ENCODE data around the gene PNMA6A. TPM values are rescaled to one million over a fixed set of nuclear protein-coding genes. Genes with fewer than 3 reads are reported as not detected.
A peak's percentile ranks its signal among the peaks of the same experiment; 100 is the strongest.

PNMA6A gene
- total RNA-seq, 1 donor from 2014 or later, result 2.0 TPM

DNA sequence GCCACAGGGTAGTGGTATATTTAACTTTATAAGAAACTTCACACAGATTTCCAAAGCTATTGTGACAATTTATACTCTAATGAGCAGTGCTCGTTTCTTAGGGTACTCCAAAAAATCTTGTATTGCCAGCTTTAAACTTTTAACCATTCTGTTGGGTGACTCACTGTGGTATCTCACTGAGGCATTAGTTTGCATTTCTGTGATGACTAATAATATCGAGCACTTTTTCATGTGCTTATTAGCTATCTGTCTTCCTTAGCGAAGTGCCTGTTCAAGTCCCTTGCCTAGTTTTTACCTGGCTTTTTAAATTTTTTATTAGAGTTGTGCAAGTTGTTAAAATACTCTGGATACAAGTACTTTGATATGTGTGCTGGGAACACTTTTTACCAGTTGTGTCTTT lies 10.5 kb upstream of the PNMA6A start:
- no peak overlapping the region for H3K27ac Mint-ChIP-seq (ENCODE audit: unreplicated experiment)
- no peaks in the 10 kb centered on the region for H3K27me3 ChIP-seq (ENCODE audit: insufficient read depth, low read length)
- no peak overlapping the region for H3K27ac ChIP-seq (ENCODE audit: low read depth, low read length)
- DNase-seq (ENCODE audit: low read depth), result peak; percentile 50
- peak overlapping the region; percentile 11 for H3K4me2 ChIP-seq (ENCODE audit: low read length)
- peak; percentile 84 for FAIRE-seq
- H3K9me3 Mint-ChIP-seq (ENCODE audit: unreplicated experiment), result no peaks in the 10 kb centered on the region
- H3K4me1 ChIP-seq (ENCODE audit: insufficient read depth, low read length), result no peaks in the 10 kb centered on the region
- no peak overlapping the region for H3K9ac ChIP-seq (ENCODE audit: low read length)
- H3K36me3 Mint-ChIP-seq (ENCODE audit: low read depth, unreplicated experiment), result no peaks in the 10 kb centered on the region
- no peak overlapping the region for H3K4me3 Mint-ChIP-seq (ENCODE audit: unreplicated experiment)
- no peak overlapping the region for H3K4me3 ChIP-seq (ENCODE audit: insufficient read depth, low read depth, low read length)
- H3K9me3 ChIP-seq (ENCODE audit: insufficient read depth, low read depth, low read length), result no peaks in the 10 kb centered on the region
- no peak overlapping the region for H2AFZ ChIP-seq (ENCODE audit: low read depth, low read length)
- no peaks in the 10 kb centered on the region for H3K4me1 Mint-ChIP-seq (ENCODE audit: low read depth, unreplicated experiment)
- no peaks in the 10 kb centered on the region for H4K20me1 ChIP-seq (ENCODE audit: insufficient read depth, low read length)
- peaks cover 9% of the 10 kb centered on the region for H3K27me3 Mint-ChIP-seq (ENCODE audit: low read depth, unreplicated experiment)
- H3K36me3 ChIP-seq (ENCODE audit: insufficient read depth, low read length), result no peaks in the 10 kb centered on the region
- no peaks in the 10 kb centered on the region for H3K79me2 ChIP-seq (ENCODE audit: insufficient read depth, low read length)
- TF ChIP-seq, protein P1, sequence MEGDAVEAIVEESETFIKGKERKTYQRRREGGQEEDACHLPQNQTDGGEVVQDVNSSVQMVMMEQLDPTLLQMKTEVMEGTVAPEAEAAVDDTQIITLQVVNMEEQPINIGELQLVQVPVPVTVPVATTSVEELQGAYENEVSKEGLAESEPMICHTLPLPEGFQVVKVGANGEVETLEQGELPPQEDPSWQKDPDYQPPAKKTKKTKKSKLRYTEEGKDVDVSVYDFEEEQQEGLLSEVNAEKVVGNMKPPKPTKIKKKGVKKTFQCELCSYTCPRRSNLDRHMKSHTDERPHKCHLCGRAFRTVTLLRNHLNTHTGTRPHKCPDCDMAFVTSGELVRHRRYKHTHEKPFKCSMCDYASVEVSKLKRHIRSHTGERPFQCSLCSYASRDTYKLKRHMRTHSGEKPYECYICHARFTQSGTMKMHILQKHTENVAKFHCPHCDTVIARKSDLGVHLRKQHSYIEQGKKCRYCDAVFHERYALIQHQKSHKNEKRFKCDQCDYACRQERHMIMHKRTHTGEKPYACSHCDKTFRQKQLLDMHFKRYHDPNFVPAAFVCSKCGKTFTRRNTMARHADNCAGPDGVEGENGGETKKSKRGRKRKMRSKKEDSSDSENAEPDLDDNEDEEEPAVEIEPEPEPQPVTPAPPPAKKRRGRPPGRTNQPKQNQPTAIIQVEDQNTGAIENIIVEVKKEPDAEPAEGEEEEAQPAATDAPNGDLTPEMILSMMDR (IDR thresholded peaks at IDR 0.05; ENCODE audit: insufficient read depth, low read depth, low read length), result no peak
- no peak for TF ChIP-seq EZH2 (IDR thresholded peaks at IDR 0.05; ENCODE audit: insufficient read depth, low read length)

GRCh38 chrX:153063315-153063714 lies 8.9 kb upstream of the PNMA6A start:
- no peaks in the 10 kb centered on the region for H4K20me1 ChIP-seq (ENCODE audit: insufficient read depth, low read length)
- FAIRE-seq, result peak; percentile 99
- no peaks in the 10 kb centered on the region for H3K79me2 ChIP-seq (ENCODE audit: insufficient read depth, low read length)
- H3K27me3 ChIP-seq (ENCODE audit: insufficient read depth, low read length), result no peaks in the 10 kb centered on the region
- H3K36me3 ChIP-seq (ENCODE audit: insufficient read depth, low read length), result no peaks in the 10 kb centered on the region
- Mint-ChIP-seq H3K36me3 (ENCODE audit: low read depth, unreplicated experiment) (no peaks in the 10 kb centered on the region), H3K27ac (ENCODE audit: unreplicated experiment) (no peak overlapping the region), H3K4me3 (ENCODE audit: unreplicated experiment) (no peak overlapping the region), H3K27me3 (ENCODE audit: low read depth, unreplicated experiment) (no peaks in the 10 kb centered on the region), H3K4me1 (ENCODE audit: low read depth, unreplicated experiment) (no peaks in the 10 kb centered on the region), H3K9me3 (ENCODE audit: unreplicated experiment) (no peaks in the 10 kb centered on the region)
- no peaks in the 10 kb centered on the region for H3K4me1 ChIP-seq (ENCODE audit: insufficient read depth, low read length)
- H3K9me3 ChIP-seq (ENCODE audit: insufficient read depth, low read depth, low read length), result no peaks in the 10 kb centered on the region
- H3K9ac ChIP-seq (ENCODE audit: low read length), result no peak overlapping the region
- no peak for TF ChIP-seq EZH2 (IDR thresholded peaks at IDR 0.05; ENCODE audit: insufficient read depth, low read length)
- TF ChIP-seq, protein P1 (IDR thresholded peaks at IDR 0.05; ENCODE audit: insufficient read depth, low read depth, low read length), result no peak
- no peak overlapping the region for H2AFZ ChIP-seq (ENCODE audit: low read depth, low read length)
- H3K4me3 ChIP-seq (ENCODE audit: insufficient read depth, low read depth, low read length), result no peak overlapping the region
- H3K27ac ChIP-seq (ENCODE audit: low read depth, low read length), result no peak overlapping the region
- DNase-seq (ENCODE audit: low read depth), result peak; percentile 30
- no peak overlapping the region for H3K4me2 ChIP-seq (ENCODE audit: low read length)

DNA sequence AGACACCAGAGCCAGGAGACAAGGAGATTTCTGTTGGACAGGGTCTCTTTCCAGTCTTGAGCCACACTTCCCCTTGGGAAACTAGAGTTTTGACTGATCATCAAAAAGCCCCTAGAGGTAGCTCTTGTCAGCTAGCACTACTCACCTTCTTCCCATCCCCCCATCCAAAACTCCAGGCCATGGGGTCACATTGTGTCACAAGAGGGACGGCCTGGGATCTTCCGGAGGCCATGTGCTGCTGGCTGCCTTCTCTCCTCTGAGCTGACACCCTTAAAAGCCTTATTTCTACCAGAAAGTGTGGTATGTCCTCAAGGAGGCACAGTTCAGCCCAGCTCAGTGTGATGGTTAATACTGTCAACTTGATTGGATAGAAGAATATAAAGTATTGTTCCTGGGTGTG lies 8.2 kb upstream of the PNMA6A start:
- no peak overlapping the region for H3K27ac Mint-ChIP-seq (ENCODE audit: unreplicated experiment)
- no peaks in the 10 kb centered on the region for H3K79me2 ChIP-seq (ENCODE audit: insufficient read depth, low read length)
- H3K9me3 ChIP-seq (ENCODE audit: insufficient read depth, low read depth, low read length), result no peaks in the 10 kb centered on the region
- H3K4me3 ChIP-seq (ENCODE audit: insufficient read depth, low read depth, low read length), result no peak overlapping the region
- H4K20me1 ChIP-seq (ENCODE audit: insufficient read depth, low read length), result no peaks in the 10 kb centered on the region
- no peak overlapping the region for H3K27ac ChIP-seq (ENCODE audit: low read depth, low read length)
- no peak overlapping the region for H3K9ac ChIP-seq (ENCODE audit: low read length)
- H3K4me3 Mint-ChIP-seq (ENCODE audit: unreplicated experiment), result no peak overlapping the region
- TF ChIP-seq EZH2 (IDR thresholded peaks at IDR 0.05; ENCODE audit: insufficient read depth, low read length), result no peak
- TF ChIP-seq, protein P1 (IDR thresholded peaks at IDR 0.05; ENCODE audit: insufficient read depth, low read depth, low read length), result no peak
- H3K4me1 ChIP-seq (ENCODE audit: insufficient read depth, low read length), result no peaks in the 10 kb centered on the region
- DNase-seq (ENCODE audit: low read depth) (no peak), FAIRE-seq (no peak)
- H3K36me3 ChIP-seq (ENCODE audit: insufficient read depth, low read length), result no peaks in the 10 kb centered on the region
- H3K27me3 Mint-ChIP-seq (ENCODE audit: low read depth, unreplicated experiment), result no peaks in the 10 kb centered on the region
- no peak overlapping the region for H2AFZ ChIP-seq (ENCODE audit: low read depth, low read length)
- no peaks in the 10 kb centered on the region for H3K27me3 ChIP-seq (ENCODE audit: insufficient read depth, low read length)
- no peaks in the 10 kb centered on the region for H3K4me1 Mint-ChIP-seq (ENCODE audit: low read depth, unreplicated experiment)
- no peak overlapping the region for H3K4me2 ChIP-seq (ENCODE audit: low read length)
- H3K9me3 Mint-ChIP-seq (ENCODE audit: unreplicated experiment), result no peaks in the 10 kb centered on the region
- no peaks in the 10 kb centered on the region for H3K36me3 Mint-ChIP-seq (ENCODE audit: low read depth, unreplicated experiment)

Data from astrocyte (in vitro differentiated cells and primary cell).